DMS79 treated with DMSO at 0.1 percent for 48 hours (cell line): Measurements from ENCODE around the gene CDT1.
"Not testable (repeated sequence)": the region's sequence is repeated elsewhere in the genome, so short reads cannot be mapped to it uniquely, and the experiment has no call there.

ENCODE experiments used
- DNase-seq: peaks from one replicate; lab custom pipeline; 2025; lab: John Stamatoyannopoulos, UW

Gene CDT1

DNA sequence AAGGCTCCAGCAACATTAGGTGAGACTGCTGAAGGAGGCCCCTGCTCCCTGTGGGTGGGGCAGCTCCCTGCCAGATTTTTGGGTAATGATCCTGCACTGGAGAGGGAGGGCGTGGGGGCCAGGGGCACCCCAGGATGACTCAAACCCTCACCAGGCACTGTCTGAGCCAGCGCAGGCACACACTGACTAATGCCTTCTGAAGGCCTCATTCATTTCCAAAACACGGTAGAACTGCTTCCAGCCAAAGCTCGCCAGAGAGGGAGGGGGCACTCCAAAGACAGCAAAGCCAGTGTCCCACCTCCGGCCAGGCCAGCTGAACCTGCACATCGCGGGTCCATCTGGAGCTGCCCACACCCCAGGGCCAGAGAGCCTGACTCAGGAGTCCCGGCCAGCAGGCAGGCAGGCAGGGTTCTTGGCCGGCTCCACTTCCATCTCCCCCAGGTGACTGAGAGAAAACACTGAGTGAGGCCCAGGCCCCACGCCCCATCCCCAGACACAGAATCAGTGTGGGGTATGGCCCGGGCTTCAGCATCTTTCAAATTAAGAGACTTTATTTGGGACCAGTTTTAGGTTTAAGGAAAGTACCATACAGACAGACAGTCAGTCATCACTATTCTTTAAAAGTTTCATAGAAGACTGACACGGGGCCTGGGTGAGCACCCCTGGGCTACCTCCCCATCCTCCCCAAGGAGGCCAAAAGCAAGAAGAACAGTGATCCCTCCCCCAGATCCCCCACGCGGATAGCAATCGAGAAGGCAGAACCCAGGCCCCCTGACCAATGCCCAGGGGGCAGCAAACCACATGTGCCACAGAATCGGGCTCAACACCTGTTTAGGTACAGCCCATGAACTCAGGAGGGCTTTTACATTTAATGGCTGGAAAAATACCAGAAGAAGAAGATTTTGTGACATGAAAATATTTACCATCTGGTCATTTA is 20.9 kb upstream of the CDT1 start:
- no peak for DNase-seq

DNA sequence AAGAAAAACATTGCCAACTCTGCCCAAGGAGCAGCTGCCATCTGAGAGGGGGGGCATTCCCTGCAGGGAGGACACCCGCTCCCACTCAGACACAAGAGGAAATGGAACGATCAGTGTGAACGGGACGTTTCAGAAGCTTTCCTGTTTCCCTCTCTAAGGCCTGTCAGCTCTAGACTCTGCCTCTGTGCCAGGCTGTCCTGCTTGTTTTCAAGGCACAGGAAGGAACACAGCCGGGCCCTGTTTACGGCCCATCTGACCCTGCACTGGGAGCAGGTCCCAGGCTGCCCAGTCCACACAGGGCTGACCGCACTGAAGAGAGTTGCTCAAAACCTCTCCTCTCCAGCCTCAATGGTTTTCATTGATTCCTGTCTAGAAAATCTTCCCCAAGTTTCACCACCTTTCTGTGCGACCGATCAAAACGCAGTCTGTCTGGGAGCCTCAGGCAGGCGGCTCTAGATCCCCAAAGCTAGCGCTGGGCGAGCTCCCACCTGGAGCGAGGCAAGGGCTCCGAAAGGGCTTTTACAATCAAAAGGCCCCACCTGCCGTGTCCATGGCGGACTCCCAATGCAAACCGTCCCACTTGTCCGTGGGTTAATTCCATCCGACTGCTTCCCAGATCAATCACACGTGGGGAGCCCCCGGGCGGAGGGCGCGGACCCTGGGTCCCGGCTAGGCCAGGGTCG is 20.1 kb upstream of the CDT1 start:
- no peak for DNase-seq

DNA sequence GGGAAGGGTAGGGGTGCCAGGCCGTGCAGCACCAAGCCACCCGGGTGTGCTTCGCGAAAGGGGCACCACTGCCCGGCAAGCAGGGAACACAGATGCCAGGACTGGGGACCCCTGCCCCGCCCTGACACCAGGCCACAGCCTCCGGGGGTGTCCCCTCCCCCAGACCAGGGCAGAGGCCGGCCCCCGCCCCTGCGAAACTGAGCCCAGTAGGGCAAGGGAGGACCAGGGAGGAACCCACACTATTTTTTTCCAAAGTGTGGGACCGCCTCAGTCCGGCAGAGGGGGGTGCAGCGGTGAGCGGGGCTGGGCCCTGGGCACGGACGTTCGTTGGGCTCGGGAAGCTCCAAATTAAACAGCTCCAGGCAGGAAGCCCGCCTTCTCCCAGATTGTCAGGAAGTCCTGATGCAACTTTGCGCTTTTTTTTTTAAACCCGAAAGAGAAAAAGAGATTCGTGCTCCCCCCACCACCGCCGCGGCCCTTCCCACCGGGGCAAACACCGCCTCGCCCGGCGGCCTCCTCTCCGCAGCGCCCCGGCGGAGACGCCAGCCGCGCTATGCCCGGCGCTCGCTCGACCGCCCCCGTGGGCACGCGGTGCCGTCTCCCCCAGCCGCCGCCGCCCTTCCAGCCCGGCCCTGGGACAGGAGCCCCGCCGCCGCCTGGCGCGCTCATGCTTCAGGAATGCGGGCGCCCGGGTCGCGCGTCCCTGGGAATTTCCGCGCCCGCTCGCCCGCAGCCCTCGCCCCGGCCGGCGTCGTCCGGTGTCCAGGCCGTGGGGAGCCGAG is 19.3 kb upstream of the CDT1 start:
- DNase-seq: peak; percentile 10

DNA sequence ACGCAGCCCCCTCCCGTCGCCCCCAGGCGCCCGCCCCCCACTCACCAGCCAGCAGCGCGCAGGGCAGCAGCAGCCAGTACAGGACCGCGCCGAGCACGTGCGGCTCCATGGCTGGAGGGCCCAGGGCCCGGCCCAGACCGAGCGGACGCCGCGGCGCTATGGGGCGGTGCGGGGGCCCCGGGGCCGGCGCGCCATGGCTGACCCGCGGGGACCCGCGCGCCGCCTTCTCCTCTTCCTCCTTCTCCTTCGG is 18.8 kb upstream of the CDT1 start:
- no peak for DNase-seq

DNA sequence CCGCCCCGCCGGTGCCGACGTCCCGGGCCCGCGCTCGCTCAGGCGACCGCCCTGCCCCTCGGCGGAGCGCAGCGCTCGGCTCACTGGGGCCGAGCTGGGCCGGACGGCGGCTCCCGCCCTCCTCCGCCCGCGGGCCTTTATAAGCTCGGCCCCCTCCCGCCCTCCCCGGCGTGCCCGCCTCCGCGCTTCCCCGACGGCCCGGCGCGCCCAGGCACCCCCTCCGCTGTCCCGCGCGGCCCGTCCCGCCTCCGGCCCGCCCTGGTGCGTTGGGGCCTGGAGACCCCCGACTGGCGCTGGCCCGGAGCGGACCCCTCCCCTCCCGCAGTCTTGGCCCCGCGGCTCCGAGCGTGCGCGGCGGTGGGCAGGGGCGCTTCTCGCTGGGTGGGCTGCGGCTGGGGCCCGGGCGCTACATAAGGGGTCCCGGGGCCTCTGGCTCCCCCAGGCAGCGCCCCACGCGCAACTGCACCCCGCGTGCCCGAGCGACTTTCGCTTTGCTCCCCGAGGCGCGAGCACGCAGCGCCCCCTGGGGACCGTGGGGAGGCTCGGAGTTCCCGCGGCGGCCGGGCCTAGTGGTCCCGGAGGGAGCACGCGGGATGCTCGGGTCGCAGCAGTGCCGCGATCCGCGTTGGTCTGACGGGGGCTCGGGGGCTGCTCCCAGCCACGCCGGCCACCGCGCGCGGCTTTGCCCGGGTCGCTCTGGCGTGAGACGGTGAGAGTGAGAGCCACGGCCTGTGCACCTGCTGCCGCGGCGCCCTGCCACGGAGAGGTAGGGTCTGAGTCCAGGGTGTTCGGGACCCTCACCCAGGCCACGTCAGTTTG is 18.3 kb upstream of the CDT1 start, which contains the start of gene PIEZO1:
PIEZO1 (minus strand) TSS at position 115 of the 819 bp plus-strand sequence. CDS start 256 bp downstream, outside the sequence.
- DNase-seq: no peak

DNA sequence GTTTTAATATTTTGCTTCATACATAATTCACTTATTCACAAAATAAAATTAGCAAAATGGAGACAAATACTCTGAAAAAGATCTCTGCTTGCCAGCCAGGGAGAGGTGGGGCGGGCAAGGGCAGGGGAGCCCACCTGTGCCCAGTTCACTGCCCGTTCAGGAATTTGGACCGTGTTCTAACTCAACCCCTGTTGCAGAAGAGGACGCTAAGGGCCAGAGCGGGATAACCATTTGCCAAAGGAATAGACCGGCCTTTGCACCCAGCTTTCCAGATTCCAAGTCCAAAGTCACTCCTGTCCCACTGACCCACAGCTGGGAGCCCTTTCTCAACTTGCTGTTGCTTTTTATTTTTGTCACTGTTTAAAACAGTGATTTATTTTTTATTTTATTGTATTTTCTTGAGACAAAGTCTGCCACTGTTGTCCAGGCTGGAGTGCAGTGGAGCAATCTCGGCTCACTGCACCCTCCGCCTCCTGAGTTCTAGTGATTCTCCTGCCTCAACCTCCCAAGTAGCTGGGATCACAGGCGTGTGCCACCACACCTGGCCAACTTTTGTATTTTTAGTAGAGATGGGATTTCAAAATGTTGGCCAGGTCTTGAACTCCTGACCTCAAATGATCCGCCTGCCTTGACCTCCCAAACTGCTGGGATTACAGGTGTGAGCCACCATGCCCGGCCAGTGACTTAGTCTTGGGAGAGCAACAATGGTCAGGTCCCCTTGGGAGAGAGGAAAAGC is 15.8 kb upstream of the CDT1 start:
- no peak for DNase-seq

DNA sequence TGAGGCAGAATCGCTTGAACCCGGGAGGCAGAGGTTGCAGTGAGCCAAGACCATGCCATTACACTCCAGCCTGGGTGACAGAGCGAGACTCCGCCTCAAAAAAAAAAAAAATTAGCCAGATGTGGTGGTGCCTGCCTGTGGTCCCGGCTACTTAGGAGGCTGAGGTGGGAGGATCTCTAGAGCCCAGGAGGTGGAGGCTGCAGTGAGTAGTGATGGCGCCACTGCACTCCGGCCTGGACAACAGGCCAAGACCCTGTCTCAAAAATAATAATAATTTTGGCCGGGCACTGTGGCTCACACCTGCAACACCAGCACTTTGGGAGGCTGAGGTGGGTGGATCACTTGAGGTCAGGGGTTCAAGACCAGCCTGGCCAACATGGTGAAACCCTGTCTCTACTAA is 14.8 kb upstream of the CDT1 start:
- not testable (repeated sequence) for DNase-seq

DNA sequence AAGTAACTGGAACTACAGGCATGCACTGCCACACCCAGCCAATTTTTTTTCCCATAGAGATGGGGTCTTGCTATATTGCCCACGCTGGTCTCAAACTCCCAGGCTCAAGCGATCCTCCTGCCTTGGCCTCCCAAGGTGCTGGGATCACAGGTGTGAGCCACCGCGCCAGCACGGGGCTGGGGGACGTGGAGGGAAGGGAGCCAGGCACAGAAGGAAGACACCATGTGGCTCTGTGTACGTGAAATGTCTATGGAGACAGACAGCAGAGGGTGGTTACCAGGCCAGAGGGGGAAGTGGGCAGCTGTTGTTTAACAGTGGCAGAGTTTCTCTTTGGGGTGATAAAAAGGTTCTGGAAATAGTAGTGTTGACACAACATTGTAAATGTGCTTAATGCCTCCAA is 14.0 kb upstream of the CDT1 start:
- DNase-seq: no peak

DNA sequence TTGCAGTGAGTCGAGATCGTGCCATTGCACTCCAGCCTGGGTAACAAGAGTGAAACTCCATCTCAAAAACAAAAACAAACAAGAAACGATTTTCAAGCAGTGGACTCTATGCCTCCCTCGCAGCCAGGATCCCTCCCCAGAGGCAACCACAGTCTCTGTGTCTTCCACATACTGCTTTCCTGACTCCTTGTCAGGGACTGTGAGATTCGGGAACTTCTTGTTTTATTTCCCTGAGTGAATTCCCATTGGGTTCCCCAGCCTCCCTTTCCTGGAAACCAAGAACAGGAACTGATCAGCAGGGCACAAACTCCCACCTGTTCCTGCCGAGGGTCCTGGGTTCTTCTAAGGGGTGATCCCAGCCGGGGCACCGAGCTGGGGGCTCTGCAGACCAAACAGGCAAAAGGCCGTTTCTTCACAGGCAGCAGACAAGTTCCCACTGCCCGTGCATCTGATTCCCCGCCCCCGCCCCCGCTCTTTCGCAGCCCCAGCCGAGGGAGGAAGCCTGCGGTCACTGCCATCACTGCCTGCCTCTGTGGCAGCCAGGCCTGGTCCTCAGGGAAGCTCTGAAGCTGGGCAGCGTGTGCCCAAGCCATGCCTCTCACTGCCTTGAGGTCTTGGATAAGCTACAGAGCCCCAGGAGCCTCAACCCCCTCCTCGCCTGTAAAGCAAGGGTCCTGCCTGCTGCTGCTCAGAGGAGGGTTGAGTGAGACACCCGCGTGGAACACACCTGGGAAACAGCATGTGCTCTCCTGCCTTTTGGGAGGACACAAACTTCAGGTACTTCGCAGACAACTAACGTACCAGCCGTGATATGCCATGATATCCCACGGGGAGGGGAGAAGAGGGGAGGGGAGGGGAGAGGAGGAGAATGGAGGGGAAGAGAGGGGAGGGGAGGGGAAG is 13.0 kb upstream of the CDT1 start:
- no peak for DNase-seq

DNA sequence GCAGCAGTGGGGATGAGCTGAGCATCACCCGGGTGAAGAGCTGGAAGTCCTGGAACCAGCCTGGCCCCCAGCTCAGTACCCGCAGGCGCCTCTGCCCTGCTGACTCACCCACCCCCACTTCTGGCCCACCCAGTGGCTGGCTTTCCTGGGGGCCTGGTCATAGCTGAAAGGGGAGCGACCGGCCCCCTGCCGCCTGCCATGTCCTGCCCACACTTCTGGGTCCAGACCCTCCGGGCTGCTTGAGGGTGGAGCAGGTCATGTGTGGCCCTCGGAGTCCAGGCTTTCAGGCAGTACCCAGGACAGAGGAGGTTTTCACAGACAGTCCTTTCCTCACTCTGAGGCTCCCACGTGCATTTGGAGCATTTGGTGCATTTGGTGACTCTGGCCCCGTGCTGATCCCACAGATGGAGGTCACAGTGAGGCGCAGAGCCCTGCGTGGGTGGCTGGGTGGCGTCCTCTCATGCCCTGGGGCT is 11.5 kb upstream of the CDT1 start:
- no peak for DNase-seq

DNA sequence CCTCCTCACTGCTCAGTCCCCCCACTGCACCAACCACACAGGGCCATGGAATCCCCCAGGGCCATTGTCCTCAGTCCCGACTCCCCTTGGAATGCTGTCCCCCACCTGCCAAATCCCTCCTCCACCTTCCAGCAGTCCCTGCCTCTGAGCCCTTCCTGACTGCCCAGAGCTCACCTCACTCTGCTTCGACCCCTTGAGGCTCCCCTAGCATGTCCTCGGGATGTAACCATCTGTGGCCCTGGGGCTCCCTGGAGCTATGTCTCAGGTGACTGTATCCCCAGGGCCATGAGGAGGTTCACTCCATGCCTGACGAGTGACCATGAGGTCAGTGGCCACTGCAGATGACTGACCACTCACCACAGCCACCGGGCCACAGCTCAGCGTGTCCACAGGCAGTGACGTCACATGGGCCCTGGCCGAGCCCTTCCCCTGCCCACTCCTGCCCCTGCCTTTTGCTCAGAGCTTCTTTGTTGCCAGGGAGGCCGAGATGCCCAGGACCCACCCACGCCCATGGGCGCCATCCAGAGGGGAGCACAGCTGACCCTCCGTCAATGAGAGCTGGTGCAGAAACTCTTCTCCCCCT is 10.8 kb upstream of the CDT1 start:
- no peak for DNase-seq

DNA sequence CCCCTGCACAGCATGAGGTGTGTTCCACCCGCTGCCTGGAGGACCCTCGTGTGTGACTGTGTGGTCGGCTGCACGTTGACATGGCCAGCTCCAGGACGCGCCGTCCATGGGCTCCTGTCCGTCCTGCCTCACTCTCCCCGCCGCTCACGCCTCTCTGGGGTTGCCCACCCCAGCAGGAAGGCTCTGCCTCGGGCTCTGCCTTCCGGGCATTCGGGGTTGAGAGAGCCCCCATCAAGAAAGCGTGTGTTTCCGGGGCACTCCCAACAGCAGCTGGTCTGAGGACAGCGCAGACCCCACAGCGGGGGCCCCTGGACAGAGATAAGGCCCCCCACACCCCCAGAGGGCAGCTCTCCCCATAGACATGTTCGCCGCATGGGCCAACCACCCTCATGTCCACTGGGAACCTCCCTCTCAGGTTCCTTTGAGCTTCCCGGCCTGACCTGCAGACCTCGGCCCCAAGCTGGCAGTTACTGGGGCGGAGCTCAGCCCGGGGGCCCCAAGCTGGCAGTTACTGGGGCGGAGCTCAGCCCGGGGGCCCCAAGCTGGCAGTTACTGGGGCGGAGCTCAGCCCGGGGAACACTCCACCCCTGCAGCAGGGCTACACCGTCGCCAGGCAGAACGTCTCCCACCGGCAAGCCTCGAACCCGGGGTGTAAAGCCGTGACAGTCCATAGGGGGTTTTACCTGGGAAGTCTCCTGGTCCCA is 10.2 kb upstream of the CDT1 start:
- no peak for DNase-seq

DNA sequence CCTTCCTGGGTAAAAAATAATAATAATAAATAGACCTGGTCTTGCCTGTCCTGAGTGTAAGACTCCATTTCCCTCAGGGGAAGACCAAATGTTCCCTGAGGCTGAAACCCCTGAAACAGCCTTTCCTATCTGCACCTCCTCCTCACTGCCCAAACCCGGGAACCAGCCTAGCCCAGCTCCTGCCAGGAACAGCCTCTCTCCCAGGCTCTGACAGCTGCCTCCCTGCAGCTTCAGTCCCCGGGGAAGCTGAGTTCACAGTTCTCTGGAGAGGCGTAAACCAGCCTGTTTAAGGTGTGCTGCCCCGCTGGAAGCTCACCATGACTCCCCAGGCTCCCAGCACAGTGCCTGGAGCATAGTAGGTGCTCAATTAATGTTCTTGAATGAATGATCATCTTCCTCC is 7.3 kb upstream of the CDT1 start:
- DNase-seq: no peak

DNA sequence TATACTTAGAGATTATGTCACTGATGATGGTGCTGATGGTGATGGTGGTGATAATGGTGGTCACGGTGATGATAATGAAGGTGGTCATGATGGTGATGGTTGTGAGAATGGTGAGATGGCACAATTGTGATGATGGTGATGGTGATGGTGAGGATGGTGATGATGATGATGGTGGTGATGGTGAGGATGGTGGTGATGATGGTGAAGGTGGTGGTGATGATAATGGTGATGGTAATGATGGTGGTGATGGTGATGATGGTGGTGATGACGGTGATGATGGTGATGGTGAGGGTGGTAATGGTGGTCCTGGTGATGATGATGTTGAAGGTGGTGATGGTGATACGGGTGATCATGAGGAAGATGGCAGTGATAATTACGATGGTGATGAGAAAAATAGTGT is 5.5 kb upstream of the CDT1 start:
- no peak for DNase-seq

DNA sequence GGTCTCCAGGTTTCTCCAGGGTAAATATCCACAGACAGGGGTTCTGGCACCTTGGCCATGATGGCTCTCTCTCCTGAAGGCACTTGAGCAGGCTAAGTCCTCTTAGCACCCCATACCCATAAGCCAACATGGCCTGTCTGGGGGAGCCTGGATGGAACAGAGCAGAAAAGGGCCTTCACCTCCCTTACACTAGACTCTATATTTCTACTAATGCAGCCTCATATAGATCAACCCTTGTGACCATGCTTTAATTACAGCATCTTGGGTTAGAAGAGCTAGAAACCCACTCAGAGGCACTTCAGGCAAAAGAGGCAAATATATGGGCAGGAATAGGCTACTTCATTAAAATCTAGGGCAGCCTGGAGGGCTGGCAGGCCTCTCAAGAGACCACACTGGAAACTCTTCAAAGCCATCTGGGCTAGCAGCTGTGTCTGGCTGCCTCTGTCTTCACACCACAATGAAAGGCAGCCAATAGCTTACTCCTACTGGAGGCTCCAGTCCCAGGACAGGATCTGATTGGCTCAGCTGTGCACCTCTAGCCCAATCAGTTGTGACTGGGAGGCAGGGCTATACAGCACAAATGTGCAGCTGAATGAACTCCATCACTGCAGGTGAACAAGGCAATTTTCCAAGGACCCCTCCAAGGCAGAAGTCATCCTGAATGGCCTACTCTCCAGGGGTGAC is 4.7 kb upstream of the CDT1 start:
- DNase-seq: peak; percentile 87

DNA sequence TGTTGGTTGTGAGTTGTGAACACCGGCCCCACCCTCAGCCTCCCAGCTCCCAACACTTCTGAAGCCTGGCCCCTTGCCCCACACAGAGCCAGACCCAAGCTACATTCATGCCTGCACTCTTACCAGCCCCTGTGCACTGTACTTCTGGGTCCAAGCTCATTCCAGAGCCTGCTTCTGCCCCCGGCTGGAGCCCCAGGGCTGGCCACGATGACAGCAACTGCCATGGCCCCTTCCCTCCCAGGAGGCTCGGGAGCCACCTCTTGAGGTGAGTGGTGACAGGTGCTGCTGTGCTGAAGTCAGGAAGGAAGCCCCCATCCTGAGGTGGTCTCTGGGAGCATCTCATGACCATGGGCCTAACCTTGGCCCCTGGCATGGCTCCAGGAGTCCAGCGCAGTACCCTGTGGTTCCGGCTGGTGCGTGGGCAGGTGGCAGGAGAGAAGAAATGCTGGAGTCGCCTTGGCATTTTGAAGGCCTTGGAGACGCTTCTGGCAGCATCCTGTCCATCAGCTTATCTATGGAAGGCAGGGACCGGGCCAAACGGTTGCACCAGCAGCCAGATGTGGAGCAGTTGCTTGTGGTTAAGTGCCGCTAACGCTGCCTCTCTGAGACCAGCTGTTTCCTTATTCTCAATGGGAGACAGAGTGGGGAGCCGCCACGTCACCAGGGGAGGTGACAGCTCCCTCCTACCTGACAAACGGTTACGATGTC is 3.9 kb upstream of the CDT1 start:
- DNase-seq: peak; percentile 27

DNA sequence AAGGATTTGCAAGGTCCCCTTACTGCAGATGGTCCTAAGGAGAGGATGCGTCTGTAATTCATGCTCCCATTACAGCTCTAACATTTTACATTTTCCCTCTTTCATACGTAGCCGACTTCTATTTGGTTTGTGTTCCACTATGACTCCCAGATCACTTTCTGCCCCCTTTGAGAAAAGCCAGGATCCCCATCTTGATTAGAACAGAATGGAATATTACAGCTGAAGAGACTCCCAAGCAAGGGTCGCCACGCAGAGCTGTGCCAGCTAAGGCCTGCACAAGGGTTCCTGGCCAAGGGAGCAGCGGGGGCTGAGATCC is 3.4 kb upstream of the CDT1 start:
- no peak for DNase-seq

DNA sequence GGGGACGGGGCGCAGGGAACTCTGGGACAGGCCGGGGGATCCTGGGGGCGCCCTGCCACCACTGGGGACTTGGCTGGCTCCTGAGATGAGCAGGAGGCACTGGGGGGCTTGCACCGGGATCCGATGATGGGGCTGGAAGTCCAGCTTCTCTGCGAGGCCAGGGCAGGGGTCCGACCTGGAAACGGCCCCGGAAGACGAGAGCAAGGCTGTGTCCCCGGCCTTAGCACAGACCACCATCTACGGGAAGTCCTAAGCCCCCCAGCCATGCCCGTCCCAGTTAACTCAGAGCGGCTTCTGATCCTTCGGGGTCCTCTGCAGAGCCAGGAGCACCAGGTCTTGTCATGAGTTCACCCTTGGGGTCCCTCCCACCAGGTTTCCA is 573 bp downstream of the CDT1 start:
- no peak for DNase-seq
